GM12864 (cell line): ENCODE measurements around the gene CCDC175.

Experiments
- DNase-seq: peaks from one replicate; pipeline ENCODE4 v3.0.0-alpha.2; 2011; ENCODE audit warnings: low read depth
- H3K4me3 ChIP-seq: 2 replicates; pipeline ENCODE4 v1.5.1; 2011; ENCODE audit warnings: mild to moderate bottlenecking, low read depth, low read length, control low read depth
- CTCF ChIP-seq: IDR thresholded peaks from 2 replicates; pipeline ENCODE4 v1.5.1; 2011; ENCODE audit warnings: low read depth, mild to moderate bottlenecking, moderate library complexity, low read length, control low read depth, inconsistent platforms; ENCODE audit errors: missing control alignments

Gene CCDC175

GRCh38 chr14:59543873-59544272 lies 32.7 kb downstream of the CCDC175 start:
- no peak for TF ChIP-seq CTCF
- no peak overlapping the region for H3K4me3 ChIP-seq
- no peak for DNase-seq

GRCh38 chr14:59541731-59542130 lies 34.9 kb downstream of the CCDC175 start:
- DNase-seq: no peak
- H3K4me3 ChIP-seq: no peak overlapping the region
- no peak for TF ChIP-seq CTCF

- DNase-seq: no peak
- no peak overlapping the region for H3K4me3 ChIP-seq
- no peak for TF ChIP-seq CTCF
These were observed 35.8 kb downstream of the CCDC175 start for GRCh38 chr14:59540852-59541251.

- H3K4me3 ChIP-seq: no peak overlapping the region
- no peak for TF ChIP-seq CTCF
- no peak for DNase-seq
These were observed 37.7 kb downstream of the CCDC175 start for GRCh38 chr14:59538936-59539335.

GRCh38 chr14:59537476-59537875 lies 39.1 kb downstream of the CCDC175 start:
- no peak for TF ChIP-seq CTCF
- no peak overlapping the region for H3K4me3 ChIP-seq
- DNase-seq: no peak

GRCh38 chr14:59534361-59534987 lies 42.1 kb downstream of the CCDC175 start:
- TF ChIP-seq CTCF: no peak
- no peak for DNase-seq
- no peak overlapping the region for H3K4me3 ChIP-seq

- H3K4me3 ChIP-seq: no peak overlapping the region
- no peak for TF ChIP-seq CTCF
- DNase-seq: no peak
These were observed 44.2 kb downstream of the CCDC175 start for GRCh38 chr14:59532419-59532818.
